Measurements from ENCODE around the gene TBC1D17. TPM values are rescaled to one million over a fixed set of nuclear protein-coding genes. Genes with fewer than 3 reads are reported as not detected.
A peak's percentile ranks its signal among the peaks of the same experiment; 100 is the strongest.

The TBC1D17 gene
- total RNA-seq, 1 donor from 2014 or later = 44.6 TPM

GRCh38 chr19:49869484-49870308 lies 7.8 kb upstream of the TBC1D17 start:
- no peak for TF ChIP-seq CTCF (IDR thresholded peaks at IDR 0.05)
- no peaks in the 10 kb centered on the region for H3K27me3 ChIP-seq
- peak overlapping the region; percentile 93 to 97 for H3K27ac ChIP-seq
- peak overlapping the region; percentile 72 to 74 for H3K4me3 ChIP-seq
- intact Hi-C loops (cut with DNase I) = loop anchor here (1.0 to 5.0 kb wide), 4 partner anchors 61 to 277 kb away; partner anchors contain the start of genes PRMT1 and PRR12
- DNase-seq (ENCODE audit: low spot score in 2 of 2) = peak; percentile 95 to 98
- peaks cover 0 to 6% of the 10 kb centered on the region in 2 donors for H3K36me3 ChIP-seq
- H3K9me3 ChIP-seq = no peaks in the 10 kb centered on the region
- H3K4me1 ChIP-seq = peaks cover 19 to 33% of the 10 kb centered on the region in 2 donors

- peak overlapping the region; percentile 82 for H3K27ac ChIP-seq
- no peaks in the 10 kb centered on the region for H3K9me3 ChIP-seq
- no peaks in the 10 kb centered on the region for H3K27me3 ChIP-seq
- peak overlapping the region; percentile 72 to 74 for H3K4me3 ChIP-seq
- peaks cover 15 to 36% of the 10 kb centered on the region in 2 donors for H3K4me1 ChIP-seq
- intact Hi-C loops (cut with DNase I) = no loop called here
- TF ChIP-seq CTCF (IDR thresholded peaks at IDR 0.05) = no peak
- peaks cover 0 to 6% of the 10 kb centered on the region in 2 donors for H3K36me3 ChIP-seq
- no peak for DNase-seq (ENCODE audit: low spot score in 2 of 2)
These were observed 7.1 kb upstream of the TBC1D17 start for GRCh38 chr19:49870309-49870901.

GRCh38 chr19:49871349-49871985 lies 6.0 kb upstream of the TBC1D17 start:
- Histone ChIP-seq H3K27ac (no peak overlapping the region), H3K4me1 (peaks cover 9 to 30% of the 10 kb centered on the region in 2 donors)

GRCh38 chr19:49872245-49873128 lies 5.0 kb upstream of the TBC1D17 start:
- Histone ChIP-seq H3K4me1 (peaks cover 4 to 28% of the 10 kb centered on the region in 2 donors), H3K4me3 (no peak overlapping the region), H3K27me3 (no peaks in the 10 kb centered on the region), H3K27ac (no peak overlapping the region), H3K9me3 (no peaks in the 10 kb centered on the region), H3K36me3 (peaks cover 0 to 6% of the 10 kb centered on the region in 2 donors)
- TF ChIP-seq CTCF (IDR thresholded peaks at IDR 0.05) = no peak
- no peak for DNase-seq (ENCODE audit: low spot score in 2 of 2)
- intact Hi-C loops (cut with DNase I) = no loop called here

More at GRCh38 chr19:49871349-49871985, 6.0 kb upstream of the TBC1D17 start:
- no peak for DNase-seq (ENCODE audit: low spot score in 2 of 2)
- no peak for TF ChIP-seq CTCF (IDR thresholded peaks at IDR 0.05)
- Histone ChIP-seq H3K27me3 (no peaks in the 10 kb centered on the region), H3K36me3 (peaks cover 0 to 6% of the 10 kb centered on the region in 2 donors), H3K4me3 (no peak overlapping the region), H3K9me3 (no peaks in the 10 kb centered on the region)
- intact Hi-C loops (cut with DNase I) = no loop called here

GRCh38 chr19:49873129-49873521 lies 4.4 kb upstream of the TBC1D17 start:
- intact Hi-C loops (cut with DNase I) = no loop called here
- no peak for DNase-seq (ENCODE audit: low spot score in 2 of 2)
- Histone ChIP-seq H3K4me3 (no peak overlapping the region), H3K9me3 (no peaks in the 10 kb centered on the region), H3K27me3 (no peaks in the 10 kb centered on the region), H3K36me3 (peaks cover 0 to 6% of the 10 kb centered on the region in 2 donors), H3K27ac (no peak overlapping the region), H3K4me1 (peaks cover 4 to 29% of the 10 kb centered on the region in 2 donors)
- TF ChIP-seq CTCF (IDR thresholded peaks at IDR 0.05) = no peak

Data from ascending aorta (tissue), 2 donors.